AG04449 (cell line): Measurements from ENCODE around the gene UNC45A.

Experiments used
- CTCF ChIA-PET: fragments of 350-600 bp; formaldehyde crosslinking; extraction: SDS; loops from one replicate; lab custom pipeline; 2021; ENCODE audit warnings: antibody characterized with exemption; lab: Yijun Ruan, JAX
- POLR2A ChIA-PET: fragments of 400-600, 350-600 bp; formaldehyde crosslinking; extraction: SDS; loops from one replicate; lab custom pipeline; 2020; ENCODE audit warnings: antibody characterized with exemption, inconsistent platforms; lab: Yijun Ruan, JAX
- DNase-seq: peaks from one replicate; pipeline ENCODE4 v3.0.0-alpha.2; 2010; ENCODE audit warnings: low read depth, low spot score
- H3K4me3 ChIP-seq: 2 replicates; pipeline ENCODE4 v1.5.1; 2011; ENCODE audit warnings: low read depth, mild to moderate bottlenecking, control low read depth, low read length
- CTCF ChIP-seq: IDR thresholded peaks from one replicate; pipeline ENCODE4 v1.5.1; 2011; ENCODE audit warnings: mild to moderate bottlenecking, moderate library complexity, low read length, control low read depth, inconsistent platforms; ENCODE audit not compliant: insufficient read depth; ENCODE audit errors: missing control alignments

The UNC45A gene

DNA sequence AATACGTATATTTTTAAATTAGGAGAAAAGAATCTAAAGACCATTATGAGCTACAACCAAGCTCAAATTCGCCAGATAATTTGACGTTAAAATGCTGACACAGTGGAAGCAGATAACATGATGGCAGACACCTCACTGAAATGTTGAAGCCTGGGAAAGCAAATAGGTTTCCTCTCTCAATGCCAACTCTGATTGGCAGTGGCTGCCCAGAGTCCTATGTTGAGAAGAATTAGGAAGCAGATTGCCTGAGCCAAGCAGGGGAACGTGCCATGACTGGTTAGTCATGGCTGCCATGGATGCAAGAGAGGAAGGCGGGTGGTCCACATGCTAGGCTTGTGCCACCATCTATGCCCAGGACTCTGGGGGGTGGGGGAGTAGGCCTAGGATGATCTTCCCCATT, 3.2 kb downstream of the UNC45A start:
- no peak for DNase-seq
- ChIA-PET CTCF (interaction anchor here (0.6 to 20.3 kb wide), 3 partner anchors 12 to 156 kb away, joined by 3 to 479 read pairs (median 186); partner anchors contain the start of genes MAN2A2 and RCCD1), POLR2A (no interaction called here)
- H3K4me3 ChIP-seq = no peak overlapping the region
- no peak for TF ChIP-seq CTCF

DNA sequence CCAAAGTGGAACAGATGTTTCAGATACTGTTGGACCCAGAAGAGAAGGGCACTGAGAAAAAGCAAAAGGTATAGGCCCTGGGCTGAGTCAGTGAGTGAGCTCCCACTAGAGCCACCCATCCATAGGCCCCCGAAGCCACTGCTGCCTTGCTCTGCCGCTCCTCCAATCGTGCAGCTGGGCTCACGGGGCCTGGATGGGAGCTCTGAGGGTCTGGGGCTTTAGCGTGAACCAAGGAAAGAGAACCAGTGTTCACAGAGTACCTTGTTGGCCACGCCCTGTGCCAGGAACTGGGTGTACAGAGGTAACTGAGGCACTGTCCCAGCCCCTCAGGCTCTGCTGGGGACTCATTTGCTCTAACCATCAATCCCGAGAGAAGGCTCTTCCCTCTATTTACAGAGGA, 4.7 kb downstream of the UNC45A start:
- ChIA-PET POLR2A (no interaction called here), CTCF (interaction anchor here (20.3 to 21.6 kb wide), 2 partner anchors 1 to 11 kb away, joined by 479 read pairs; partner anchors contain the start of genes HDDC3, RCCD1 and UNC45A)
- DNase-seq = no peak
- TF ChIP-seq CTCF = no peak
- no peak overlapping the region for H3K4me3 ChIP-seq

GRCh38 chr15:90941038-90941437, 6.0 kb downstream of the UNC45A start:
- CTCF ChIA-PET = interaction anchor here (20.3 to 21.6 kb wide), 2 partner anchors 2 to 9 kb away, joined by 479 read pairs; partner anchors contain the start of genes HDDC3, RCCD1 and UNC45A
- no peak for DNase-seq
- H3K4me3 ChIP-seq = no peak overlapping the region
- no peak for TF ChIP-seq CTCF
- POLR2A ChIA-PET = no interaction called here

DNA sequence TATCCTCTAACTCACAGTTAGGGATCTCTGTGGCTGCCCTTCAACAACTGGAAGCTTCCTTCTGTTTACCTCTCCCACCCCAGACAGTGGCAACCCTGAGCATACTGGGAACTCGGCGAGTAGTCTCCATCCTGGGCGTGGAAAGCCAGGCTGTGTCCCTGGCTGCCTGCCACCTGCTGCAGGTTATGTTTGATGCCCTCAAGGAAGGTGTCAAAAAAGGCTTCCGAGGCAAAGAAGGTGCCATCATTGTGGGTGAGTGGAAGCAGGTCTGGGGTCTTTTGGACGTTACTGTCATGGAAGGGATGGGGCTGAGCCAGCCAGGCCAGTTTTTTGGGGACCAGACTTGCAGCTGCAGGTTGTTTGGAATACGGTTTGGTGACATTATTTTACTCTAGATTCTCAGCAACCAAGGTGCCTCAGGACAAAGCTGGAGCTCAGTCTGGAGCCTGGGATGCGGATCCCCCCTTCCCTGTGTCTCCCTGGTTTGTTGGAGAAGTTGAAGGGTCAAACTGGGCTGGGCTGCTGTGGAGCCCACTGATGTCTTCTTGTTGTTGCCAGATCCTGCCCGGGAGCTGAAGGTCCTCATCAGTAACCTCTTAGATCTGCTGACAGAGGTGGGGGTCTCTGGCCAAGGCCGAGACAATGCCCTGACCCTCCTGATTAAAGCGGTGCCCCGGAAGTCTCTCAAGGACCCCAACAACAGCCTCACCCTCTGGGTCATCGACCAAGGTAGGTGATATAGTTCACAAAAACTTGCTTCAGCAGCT, 7.5 kb downstream of the UNC45A start:
- H3K4me3 ChIP-seq = no peak overlapping the region
- POLR2A ChIA-PET = interaction anchor here (0.6 kb wide), 1 partner anchor 73 kb away, joined by 3 read pairs; no protein-coding TSS in a partner anchor

DNA sequence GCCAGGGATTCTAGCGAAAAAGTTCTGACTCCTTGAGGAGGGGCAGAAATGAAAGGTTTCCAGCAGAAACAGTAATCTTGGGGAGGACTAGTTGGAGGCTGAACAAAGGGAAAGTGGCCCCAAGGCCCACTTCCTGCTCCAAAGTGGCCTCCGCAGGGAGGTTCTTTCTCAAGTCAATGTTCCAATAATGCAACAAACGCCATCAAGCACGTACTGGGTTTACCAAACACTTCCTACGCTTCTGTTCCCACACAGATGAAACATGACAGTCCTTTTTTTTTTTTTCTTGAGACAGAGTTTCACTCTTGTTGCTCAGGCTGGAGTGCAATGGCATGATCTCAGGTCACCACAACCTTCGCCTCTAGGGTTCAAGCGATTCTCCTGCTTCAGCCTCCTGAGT, 10.0 kb downstream of the UNC45A start:
- ChIA-PET CTCF (interaction anchor here (1.1 to 21.6 kb wide), 3 partner anchors 5 to 104 kb away, joined by 3 to 479 read pairs (median 479); partner anchors contain the start of genes HDDC3, RCCD1 and UNC45A), POLR2A (no interaction called here)
- no peak for DNase-seq
- TF ChIP-seq CTCF = no peak
- no peak overlapping the region for H3K4me3 ChIP-seq

More for the DNA sequence above, 7.5 kb downstream of the UNC45A start:
- TF ChIP-seq CTCF = no peak
- DNase-seq = no peak
- CTCF ChIA-PET = interaction anchor here (1.5 to 21.6 kb wide), 3 partner anchors 4 to 107 kb away, joined by 4 to 479 read pairs (median 479); partner anchors contain the start of genes HDDC3, RCCD1 and UNC45A

DNA sequence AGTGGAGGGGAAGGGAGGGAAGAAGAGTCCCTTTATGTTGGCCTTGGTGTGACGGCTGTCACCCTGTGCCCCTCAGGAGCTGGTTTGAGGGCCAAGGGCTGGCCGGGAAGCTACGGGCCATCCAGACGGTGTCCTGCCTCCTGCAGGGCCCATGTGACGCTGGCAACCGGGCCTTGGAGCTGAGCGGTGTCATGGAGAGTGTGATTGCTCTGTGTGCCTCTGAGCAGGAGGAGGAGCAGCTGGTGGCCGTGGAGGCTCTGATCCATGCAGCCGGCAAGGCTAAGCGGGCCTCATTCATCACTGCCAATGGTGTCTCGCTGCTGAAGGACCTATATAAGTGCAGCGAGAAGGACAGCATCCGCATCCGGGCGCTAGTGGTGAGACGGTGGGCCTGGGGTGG, 11.5 kb downstream of the UNC45A start:
- DNase-seq = no peak
- H3K4me3 ChIP-seq = no peak overlapping the region
- no peak for TF ChIP-seq CTCF
- POLR2A ChIA-PET = interaction anchor here (1.7 kb wide), 1 partner anchor 11 kb away, joined by 7 read pairs; the partner anchor contains the start of gene UNC45A
- CTCF ChIA-PET = interaction anchor here (20.3 to 21.6 kb wide), 2 partner anchors 4 to 8 kb away, joined by 479 read pairs; partner anchors contain the start of genes HDDC3, RCCD1 and UNC45A
